Prostate gland (tissue), 2 donors: ENCODE data around the gene TSFM. TPM values are rescaled to one million over a fixed set of nuclear protein-coding genes. Genes with fewer than 3 reads are reported as not detected.
A peak's percentile ranks its signal among the peaks of the same experiment; 100 is the strongest.

Experiments
- DNase-seq: peaks from one replicate; pipeline ENCODE4 v3.0.0-alpha.2; 2019; ENCODE audit warnings: low spot score
- H3K27ac ChIP-seq, 2 donors: fragments of 200-600 bp; sonication (generic); 2 replicates each; pipeline ENCODE4 v1.5.1; 2017 to 2019
- H3K27me3 ChIP-seq: fragments of 200-600 bp; sonication (generic); replicated peaks from 2 replicates; pipeline ENCODE4 v1.5.1; 2019; ENCODE audit not compliant: insufficient read depth
- H3K36me3 ChIP-seq, 2 donors: fragments of 200-600 bp; sonication (generic); 1 replicate in 1 of 2; 2 replicates in 1 of 2; pipeline versions ENCODE4 v1.5.1 to v1.8.1; 2017 to 2019
- H3K4me1 ChIP-seq: fragments of 200-600 bp; sonication (generic); replicated peaks from 2 replicates; pipeline ENCODE4 v1.5.1; 2019
- H3K4me3 ChIP-seq, 2 donors: fragments of 200-600 bp; sonication (generic); 2 replicates each; pipeline ENCODE4 v1.5.1; 2017 to 2019
- H3K9me3 ChIP-seq: fragments of 200-600 bp; sonication (generic); 2 replicates; pipeline ENCODE4 v1.5.1; 2017
- POLR2A ChIP-seq: fragments of 450-650 bp; IDR thresholded peaks from one replicate; pipeline ENCODE4 v1.6.1; 2016; ENCODE audit warnings: antibody characterized with exemption, mild to moderate bottlenecking
- POLR2AphosphoS5 ChIP-seq: sonication (generic); formaldehyde crosslinking; IDR thresholded peaks from one replicate; pipeline ENCODE4 v1.6.1; 2017; ENCODE audit warnings: antibody characterized with exemption
- WGBS: methylation state at CpG from one replicate; pipeline ENCODE4 v1.1.5; 2018; 5-methylcytosine and 5-hydroxymethylcytosine counted together
- intact Hi-C: fragments of 100-400 bp; cut with DNase I; formaldehyde crosslinking; loops from one replicate; pipeline ENCODE4 v1.14.2; 2022
- total RNA-seq, 2 donors: library from RNA; depleted of rRNA; stranded (reverse); fragments of >200 nt; gene quantifications; one replicate each; pipeline ENCODE4 v1.1.0, GENCODE V29; 2016
- TF ChIP-seq, protein P1 (sequence below), 4 experiments: fragments of 200-600 bp in 2 of 4; fragments of 450-650 bp in 2 of 4; sonication (generic) in 2 of 4; IDR thresholded peaks; 1 replicate in 3 of 4; 2 replicates in 1 of 4; pipeline ENCODE4 v1.5.1; 2016 to 2019; ENCODE audit warnings: antibody characterized with exemption in 4 of 4, mild to moderate bottlenecking in 2 of 4, moderate library complexity in 2 of 4

TSFM gene
- total RNA-seq, 2 donors from 2014 or later = 24.3 to 39.6 TPM

DNA sequence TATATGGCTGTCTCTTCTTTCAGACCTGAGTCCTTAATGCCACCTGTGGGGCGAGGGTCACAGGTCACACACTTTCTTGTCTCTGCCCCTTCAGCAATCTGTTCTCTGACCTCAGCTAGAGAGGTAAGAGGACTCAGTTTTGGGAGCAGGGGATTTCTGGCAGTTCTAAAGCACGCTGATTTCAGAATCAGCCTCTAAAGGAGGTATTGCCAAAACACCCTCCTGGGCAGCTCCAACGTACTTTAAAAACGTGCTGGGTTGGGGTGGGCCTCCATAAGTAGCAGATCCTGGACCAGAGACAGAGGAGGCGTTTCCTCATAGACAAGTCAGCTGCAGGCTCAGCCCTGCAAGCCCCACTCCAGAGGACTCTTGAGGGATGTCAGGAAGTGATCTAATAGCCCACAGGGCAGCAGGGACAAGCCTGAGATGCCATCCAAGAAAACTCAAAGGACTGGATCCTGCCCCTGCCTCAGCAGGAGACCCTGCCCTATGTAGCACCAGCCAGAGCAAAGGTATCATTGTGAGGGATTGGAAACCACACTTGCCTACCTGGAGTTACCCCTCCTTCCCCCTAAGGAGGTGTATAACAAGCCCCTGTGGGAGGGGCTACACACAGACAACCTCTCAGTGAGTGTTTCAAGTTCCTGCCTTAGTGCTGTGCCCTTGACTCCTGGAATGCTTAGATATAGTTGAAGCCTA lies 55.4 kb downstream of the TSFM start:
- H3K4me3 ChIP-seq = no peak overlapping the region
- DNase-seq = no peak
- WGBS = 1% methylated on average over 5 of the region's 5 CpGs
- peak overlapping the region in 1 of 2 donors; percentile 3 for H3K27ac ChIP-seq
- H3K36me3 ChIP-seq = no peaks in the 10 kb centered on the region
- intact Hi-C loops = no loop called here
- TF ChIP-seq POLR2AphosphoS5 (no peak), POLR2A (no peak)
- TF ChIP-seq, protein P1, sequence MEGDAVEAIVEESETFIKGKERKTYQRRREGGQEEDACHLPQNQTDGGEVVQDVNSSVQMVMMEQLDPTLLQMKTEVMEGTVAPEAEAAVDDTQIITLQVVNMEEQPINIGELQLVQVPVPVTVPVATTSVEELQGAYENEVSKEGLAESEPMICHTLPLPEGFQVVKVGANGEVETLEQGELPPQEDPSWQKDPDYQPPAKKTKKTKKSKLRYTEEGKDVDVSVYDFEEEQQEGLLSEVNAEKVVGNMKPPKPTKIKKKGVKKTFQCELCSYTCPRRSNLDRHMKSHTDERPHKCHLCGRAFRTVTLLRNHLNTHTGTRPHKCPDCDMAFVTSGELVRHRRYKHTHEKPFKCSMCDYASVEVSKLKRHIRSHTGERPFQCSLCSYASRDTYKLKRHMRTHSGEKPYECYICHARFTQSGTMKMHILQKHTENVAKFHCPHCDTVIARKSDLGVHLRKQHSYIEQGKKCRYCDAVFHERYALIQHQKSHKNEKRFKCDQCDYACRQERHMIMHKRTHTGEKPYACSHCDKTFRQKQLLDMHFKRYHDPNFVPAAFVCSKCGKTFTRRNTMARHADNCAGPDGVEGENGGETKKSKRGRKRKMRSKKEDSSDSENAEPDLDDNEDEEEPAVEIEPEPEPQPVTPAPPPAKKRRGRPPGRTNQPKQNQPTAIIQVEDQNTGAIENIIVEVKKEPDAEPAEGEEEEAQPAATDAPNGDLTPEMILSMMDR (IDR thresholded peaks at IDR 0.05) = no peak
- no peaks in the 10 kb centered on the region for H3K9me3 ChIP-seq
- no peaks in the 10 kb centered on the region for H3K27me3 ChIP-seq
- peaks cover 57% of the 10 kb centered on the region for H3K4me1 ChIP-seq

DNA sequence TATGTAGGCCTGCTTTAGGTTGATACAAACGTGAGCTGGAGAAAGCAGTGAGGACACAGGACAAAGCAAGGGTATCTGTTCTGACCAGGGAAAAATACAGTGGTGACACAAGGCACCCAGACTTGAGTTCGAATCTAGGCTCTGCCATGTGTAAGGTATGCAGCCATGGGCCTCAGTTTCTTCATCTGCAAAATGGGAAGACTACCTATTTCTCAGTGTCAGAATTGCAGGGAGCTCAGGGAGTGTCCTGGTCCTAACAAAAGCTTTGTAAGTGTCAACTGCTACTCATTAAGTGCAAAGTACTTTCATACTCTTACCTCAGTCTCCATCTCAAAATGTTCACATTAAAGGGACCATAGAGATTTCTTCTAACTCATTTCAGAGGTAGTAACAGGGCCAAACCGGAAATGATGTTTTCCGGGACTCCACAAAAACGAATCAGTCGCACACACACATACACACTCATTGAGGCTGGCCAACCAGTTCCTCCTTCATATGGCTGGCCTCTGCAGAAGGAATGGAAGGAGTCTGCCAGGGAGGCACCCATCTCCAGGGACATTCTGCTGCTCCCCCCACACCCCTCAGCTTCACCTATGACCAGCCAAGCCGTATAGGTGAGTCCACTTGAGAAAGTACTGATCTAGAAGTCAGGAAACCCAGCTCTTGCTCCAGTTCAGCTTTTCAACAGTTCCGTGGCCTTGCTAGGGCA lies 56.2 kb downstream of the TSFM start:
- intact Hi-C loops = no loop called here
- DNase-seq = no peak
- WGBS = 45% methylated on average over 8 of the region's 8 CpGs
- Histone ChIP-seq H3K27ac (peak overlapping the region in 1 of 2 donors; percentile 3), H3K27me3 (no peaks in the 10 kb centered on the region), H3K36me3 (no peaks in the 10 kb centered on the region), H3K4me1 (peaks cover 61% of the 10 kb centered on the region), H3K9me3 (no peaks in the 10 kb centered on the region), H3K4me3 (no peak overlapping the region)
- TF ChIP-seq POLR2A (no peak), POLR2AphosphoS5 (no peak)
- TF ChIP-seq, protein P1 (IDR thresholded peaks at IDR 0.05) = no peak

DNA sequence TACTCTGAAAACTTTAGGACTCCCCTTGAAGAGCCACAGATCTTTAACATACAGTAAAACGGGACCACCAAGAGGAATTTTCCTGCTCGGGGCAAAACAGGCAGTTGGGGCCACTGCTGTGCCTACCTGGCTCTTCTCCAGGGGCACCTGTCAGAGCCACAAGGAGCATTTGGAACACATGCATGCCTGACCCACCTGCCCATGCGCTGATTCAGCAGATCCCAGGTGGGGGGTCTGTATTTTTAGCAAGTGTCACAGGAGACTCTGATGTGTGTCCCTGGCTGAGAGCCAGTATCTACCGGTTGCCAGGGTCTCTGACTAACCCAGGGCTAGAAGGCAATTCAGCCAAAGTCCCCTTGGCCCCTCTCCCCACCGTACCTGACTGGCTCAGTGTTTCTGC lies 57.4 kb downstream of the TSFM start:
- H3K4me1 ChIP-seq = peaks cover 51% of the 10 kb centered on the region
- DNase-seq = no peak
- WGBS = 22% methylated on average over 4 of the region's 5 CpGs
- no peaks in the 10 kb centered on the region for H3K27me3 ChIP-seq
- no peaks in the 10 kb centered on the region for H3K36me3 ChIP-seq
- H3K9me3 ChIP-seq = no peaks in the 10 kb centered on the region
- no peak overlapping the region for H3K4me3 ChIP-seq
- H3K27ac ChIP-seq = no peak overlapping the region
- intact Hi-C loops = no loop called here
- TF ChIP-seq, protein P1 (IDR thresholded peaks at IDR 0.05) = no peak
- TF ChIP-seq POLR2A = no peak
- TF ChIP-seq POLR2AphosphoS5 = no peak

DNA sequence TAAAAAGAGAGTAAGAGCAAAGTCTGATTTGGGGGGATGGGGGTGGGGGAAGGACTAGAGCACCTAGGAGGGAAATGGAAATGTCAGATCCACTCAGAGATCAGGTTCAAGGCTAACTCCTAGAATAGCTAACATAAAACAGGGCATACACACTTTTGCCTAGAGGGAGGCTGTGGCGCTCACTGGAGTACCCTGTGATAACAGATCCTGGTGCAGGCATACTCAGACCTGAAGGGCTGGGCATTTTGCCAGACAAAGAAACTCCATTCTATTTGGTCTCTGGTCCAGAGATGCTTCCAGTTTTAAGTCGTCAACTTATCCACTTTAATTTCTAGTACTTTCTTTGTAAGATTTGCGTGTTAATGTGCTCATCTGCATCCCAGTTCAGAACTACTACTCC lies 58.1 kb downstream of the TSFM start:
- Histone ChIP-seq H3K27me3 (no peaks in the 10 kb centered on the region), H3K4me3 (no peak overlapping the region), H3K27ac (no peak overlapping the region), H3K9me3 (no peaks in the 10 kb centered on the region), H3K4me1 (peaks cover 51% of the 10 kb centered on the region), H3K36me3 (no peaks in the 10 kb centered on the region)
- 13% methylated on average over 3 of the region's 3 CpGs for WGBS
- TF ChIP-seq POLR2AphosphoS5 (no peak), POLR2A (no peak)
- TF ChIP-seq, protein P1 (IDR thresholded peaks at IDR 0.05) = no peak
- DNase-seq = no peak
- intact Hi-C loops = no loop called here

DNA sequence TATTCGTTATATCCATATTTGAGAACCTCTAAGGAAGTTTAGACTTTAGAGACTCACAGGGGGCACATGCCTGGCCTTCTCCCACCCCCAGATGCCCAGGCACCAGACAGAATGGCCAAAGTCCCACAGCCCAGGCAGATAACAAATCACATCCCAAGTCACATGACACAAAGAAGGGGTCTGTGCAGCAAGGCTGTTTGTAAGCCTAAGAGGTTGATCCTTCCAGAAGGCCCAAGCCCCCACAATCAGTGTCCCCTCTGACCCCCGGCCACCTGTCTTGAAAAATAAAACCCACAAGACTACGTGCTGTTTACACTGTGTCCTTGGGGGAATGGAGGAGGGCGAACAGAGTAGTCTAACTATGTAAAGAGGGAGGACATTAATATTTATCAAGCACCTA lies 58.9 kb downstream of the TSFM start:
- Histone ChIP-seq H3K9me3 (no peaks in the 10 kb centered on the region), H3K4me1 (peaks cover 51% of the 10 kb centered on the region), H3K36me3 (no peaks in the 10 kb centered on the region), H3K27ac (no peak overlapping the region), H3K4me3 (no peak overlapping the region), H3K27me3 (no peaks in the 10 kb centered on the region)
- no peak for DNase-seq
- intact Hi-C loops = no loop called here
- WGBS = 40% methylated on average over 4 of the region's 4 CpGs
- TF ChIP-seq POLR2A = no peak
- TF ChIP-seq POLR2AphosphoS5 = no peak
- TF ChIP-seq, protein P1 (IDR thresholded peaks at IDR 0.05) = no peak
